ENCODE data around the gene DDX23.

DNA sequence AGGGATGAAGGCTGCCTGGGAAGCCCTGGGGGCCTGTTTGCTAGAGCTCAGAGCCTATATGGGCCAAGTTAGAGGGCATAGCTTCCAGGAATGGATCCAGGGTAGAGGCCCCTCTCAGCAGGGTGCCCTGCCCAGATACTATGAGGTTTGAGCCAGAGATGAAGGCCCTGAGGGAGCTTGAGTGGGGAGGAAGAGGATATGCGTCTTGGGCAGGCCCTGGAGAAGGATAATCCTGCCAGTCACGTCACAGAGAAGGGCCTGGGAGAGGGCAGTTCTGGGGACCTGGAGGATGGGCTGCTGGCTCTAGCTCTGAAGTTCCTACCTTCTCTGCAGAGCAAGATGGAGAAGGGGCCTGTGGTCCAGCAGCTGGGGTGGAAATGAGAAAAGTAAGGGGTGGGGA lies 39.6 kb downstream of the DDX23 start:
- TF ChIP-seq POLR2A (IDR thresholded peaks at IDR 0.05; ENCODE audit: extremely low read depth, insufficient read length) (no peak), CTCF (IDR thresholded peaks at IDR 0.05; ENCODE audit: low read depth, low read length) (no peak), MYC (IDR thresholded peaks at IDR 0.05; ENCODE audit: low read depth, low read length) (no peak)
- TF ChIP-seq, protein P1, sequence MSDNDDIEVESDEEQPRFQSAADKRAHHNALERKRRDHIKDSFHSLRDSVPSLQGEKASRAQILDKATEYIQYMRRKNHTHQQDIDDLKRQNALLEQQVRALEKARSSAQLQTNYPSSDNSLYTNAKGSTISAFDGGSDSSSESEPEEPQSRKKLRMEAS (IDR thresholded peaks at IDR 0.05; ENCODE audit: low read depth, low read length): no peak

Data from NB4 (cell line).